GM12801 (cell line): ENCODE measurements around the gene INKA1.

ENCODE experiments used
- TF ChIP-seq, protein P1 (sequence below): IDR thresholded peaks from one replicate; pipeline ENCODE4 v1.5.1; 2011; ENCODE audit warnings: control low read depth; ENCODE audit not compliant: insufficient read length; ENCODE audit errors: extremely low read depth

The INKA1 gene

GRCh38 chr3:49799105-49799504, 4.0 kb upstream of the INKA1 start:
- TF ChIP-seq, protein P1, sequence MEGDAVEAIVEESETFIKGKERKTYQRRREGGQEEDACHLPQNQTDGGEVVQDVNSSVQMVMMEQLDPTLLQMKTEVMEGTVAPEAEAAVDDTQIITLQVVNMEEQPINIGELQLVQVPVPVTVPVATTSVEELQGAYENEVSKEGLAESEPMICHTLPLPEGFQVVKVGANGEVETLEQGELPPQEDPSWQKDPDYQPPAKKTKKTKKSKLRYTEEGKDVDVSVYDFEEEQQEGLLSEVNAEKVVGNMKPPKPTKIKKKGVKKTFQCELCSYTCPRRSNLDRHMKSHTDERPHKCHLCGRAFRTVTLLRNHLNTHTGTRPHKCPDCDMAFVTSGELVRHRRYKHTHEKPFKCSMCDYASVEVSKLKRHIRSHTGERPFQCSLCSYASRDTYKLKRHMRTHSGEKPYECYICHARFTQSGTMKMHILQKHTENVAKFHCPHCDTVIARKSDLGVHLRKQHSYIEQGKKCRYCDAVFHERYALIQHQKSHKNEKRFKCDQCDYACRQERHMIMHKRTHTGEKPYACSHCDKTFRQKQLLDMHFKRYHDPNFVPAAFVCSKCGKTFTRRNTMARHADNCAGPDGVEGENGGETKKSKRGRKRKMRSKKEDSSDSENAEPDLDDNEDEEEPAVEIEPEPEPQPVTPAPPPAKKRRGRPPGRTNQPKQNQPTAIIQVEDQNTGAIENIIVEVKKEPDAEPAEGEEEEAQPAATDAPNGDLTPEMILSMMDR = no peak

DNA sequence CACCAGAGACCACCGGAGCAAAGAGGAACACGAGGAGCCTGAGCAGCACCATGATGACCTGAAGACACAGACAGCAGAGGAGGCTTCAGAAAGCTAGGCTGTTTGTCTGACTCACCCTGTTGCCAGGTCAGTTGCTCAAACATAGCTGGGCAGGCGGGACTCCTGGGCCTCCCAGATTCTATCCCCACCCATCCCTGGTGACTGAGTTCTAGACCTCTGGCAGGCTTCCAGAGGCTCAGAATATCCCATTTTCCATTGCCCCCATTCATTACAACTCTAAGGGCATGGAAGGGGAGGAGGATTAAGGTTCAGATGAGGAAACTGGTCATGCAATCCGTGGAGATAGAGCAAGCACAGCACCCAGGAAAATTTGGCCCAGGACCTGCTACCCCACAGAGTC, 3.3 kb upstream of the INKA1 start, which contains the start of gene CDHR4:
CDHR4 (minus strand) TSS at position 113 of the 400 bp plus-strand sequence; CDS start at position 52, 61 bp downstream.
- TF ChIP-seq, protein P1 = no peak

- TF ChIP-seq, protein P1 = no peak
Observed at GRCh38 chr3:49801160-49801559, 1.9 kb upstream of the INKA1 start.

DNA sequence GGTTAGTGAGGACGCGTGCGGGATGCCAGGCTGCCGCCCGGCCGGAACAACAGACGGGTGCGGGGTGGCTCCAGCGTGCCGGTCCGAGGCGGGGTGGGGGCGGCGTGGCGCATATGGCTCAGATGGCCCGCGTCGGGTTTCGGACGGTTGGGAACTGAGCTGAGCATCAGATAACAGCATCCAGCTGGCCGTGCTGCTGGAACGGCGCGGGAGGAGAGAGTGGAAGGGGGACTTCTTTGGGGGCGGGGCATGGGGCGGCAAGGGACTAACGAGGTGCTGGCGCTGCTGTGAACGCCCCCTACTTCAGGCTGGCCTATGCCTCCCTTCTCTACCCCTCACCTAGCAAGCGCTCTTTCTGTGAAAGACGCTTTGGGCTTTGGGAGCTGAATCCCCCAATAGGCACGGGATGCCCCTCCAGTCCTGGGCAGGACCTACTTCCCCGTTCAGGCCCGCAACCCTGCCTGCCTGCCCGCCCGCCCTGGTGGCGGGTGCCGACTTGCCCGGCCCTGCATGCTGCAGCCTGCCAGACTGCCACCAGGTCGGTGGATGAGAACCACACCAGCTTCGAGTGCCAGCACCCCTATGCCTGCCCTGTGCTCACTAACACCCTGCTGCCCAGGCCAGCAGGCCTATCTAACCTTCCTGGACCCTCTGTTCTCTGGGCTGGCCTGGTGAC, 542 bp downstream of the INKA1 start:
- TF ChIP-seq, protein P1 = no peak

- TF ChIP-seq, protein P1 = no peak
Observed at GRCh38 chr3:49804141-49805041, 1.3 kb downstream of the INKA1 start.

GRCh38 chr3:49805367-49805782, 2.3 kb downstream of the INKA1 start:
- TF ChIP-seq, protein P1 = no peak

- TF ChIP-seq, protein P1 = no peak
Observed at GRCh38 chr3:49805897-49806701, 3.0 kb downstream of the INKA1 start.
